Endometrial microvascular endothelial cells (primary cell): Measurements from ENCODE around the gene C2orf81. TPM values are rescaled to one million over a fixed set of nuclear protein-coding genes. Genes with fewer than 3 reads are reported as not detected.

Experiments
- in situ Hi-C: cut with HindIII; loops from 2 replicates; pipeline ENCODE4 v1.10.0; 2017; ENCODE audit warnings: low sequenced_read_pairs, low pct_unique_long_range_greater_than_20kb; ENCODE audit errors: inconsistent ontology term
- total RNA-seq: library from RNA; depleted of rRNA; stranded (reverse); fragments of >200 nt; gene quantifications from one replicate; pipeline ENCODE4 v1.2.3, GENCODE V29; 2015; ENCODE audit errors: inconsistent ontology term

C2orf81 gene
- total RNA-seq, 1 donor from 2014 or later = 0.46 TPM

GRCh38 chr2:74371421-74371820 lies 50.0 kb downstream of the C2orf81 start:
- in situ Hi-C loops = no loop called here

GRCh38 chr2:74369976-74370375 lies 51.4 kb downstream of the C2orf81 start:
- in situ Hi-C loops = no loop called here

- in situ Hi-C loops = no loop called here
These were observed 52.9 kb downstream of the C2orf81 start for GRCh38 chr2:74368499-74368898.

GRCh38 chr2:74367789-74368188 lies 53.6 kb downstream of the C2orf81 start:
- in situ Hi-C loops = no loop called here

DNA sequence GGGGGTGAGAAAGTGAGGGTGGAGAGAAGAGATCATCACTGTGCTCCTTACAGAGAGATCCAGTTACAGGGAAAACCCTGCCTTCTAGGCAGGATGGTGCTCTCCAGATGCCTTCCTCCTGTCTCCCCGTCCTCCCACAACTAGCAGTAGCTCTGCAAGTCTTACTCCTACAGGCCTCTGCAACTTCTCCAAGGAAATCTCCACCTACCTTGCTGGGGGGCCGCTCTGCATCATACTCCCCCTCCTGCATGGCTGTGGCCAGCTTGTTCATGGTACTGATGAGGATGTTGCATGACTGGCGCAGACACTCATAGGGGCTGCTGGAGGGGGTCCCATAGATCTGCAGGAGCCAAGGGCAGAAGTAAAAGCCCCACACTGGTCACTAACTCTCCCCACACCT lies 55.4 kb downstream of the C2orf81 start:
- in situ Hi-C loops = no loop called here

DNA sequence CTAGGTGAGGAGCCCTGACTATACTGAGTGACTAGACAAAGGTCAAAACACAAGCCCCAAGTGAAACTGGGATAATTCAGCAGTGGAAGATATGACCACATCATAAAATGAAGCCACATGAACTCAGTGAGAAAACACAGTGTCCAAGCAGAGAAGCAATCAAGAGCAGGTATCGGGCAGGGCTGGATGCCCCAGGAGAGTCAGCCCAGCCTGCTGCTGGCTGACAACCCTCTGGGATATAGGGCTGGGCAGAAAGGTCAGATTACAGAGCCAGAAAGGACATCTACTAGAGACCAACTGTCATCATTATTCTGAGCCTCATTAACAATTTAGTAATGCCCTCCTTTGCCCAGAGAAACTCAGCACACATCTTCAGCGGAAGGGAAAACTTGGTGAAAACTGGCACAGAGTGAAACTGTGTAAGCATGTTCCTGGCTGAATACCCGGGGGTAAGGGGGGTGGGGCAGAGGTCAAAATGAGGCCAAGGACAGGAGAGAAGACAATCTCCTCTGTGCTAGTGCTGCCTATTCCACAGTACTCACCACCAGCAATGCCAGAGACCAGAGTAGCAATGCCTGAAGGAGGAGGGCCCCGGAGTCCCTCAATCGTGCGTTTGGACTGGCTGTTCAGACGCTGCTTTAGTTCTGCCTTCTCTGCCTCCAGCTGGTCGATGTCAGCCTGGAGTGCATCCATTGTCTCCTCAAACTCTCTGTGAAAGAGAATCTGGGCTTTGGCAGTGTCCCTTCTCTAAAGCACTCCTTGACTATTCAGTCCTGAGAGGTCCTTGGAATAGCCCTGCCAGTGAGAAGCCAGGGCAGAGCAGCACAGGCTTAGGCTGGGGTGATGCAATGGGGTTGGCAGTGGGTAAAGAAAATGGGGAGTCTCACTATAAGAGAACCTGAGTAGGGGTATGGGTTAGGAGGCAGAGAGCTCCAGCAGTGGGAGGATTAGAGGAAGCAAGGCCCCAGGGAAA lies 56.6 kb downstream of the C2orf81 start:
- in situ Hi-C loops = no loop called here

Other genes starting within 250 kb of the C2orf81 start
- 117 TPM for gene MOB1A, start 242.7 kb downstream of the C2orf81 start, total RNA-seq
- gene MTHFD2, start 223.0 kb downstream of the C2orf81 start, total RNA-seq = 62.7 TPM
- 0.37 TPM for gene SLC4A5, start 78.2 kb downstream of the C2orf81 start, total RNA-seq
- gene DCTN1, start 41.3 kb downstream of the C2orf81 start, total RNA-seq = 121 TPM
- 28.4 TPM for gene WDR54, start 111 bp upstream of the C2orf81 start, total RNA-seq
- gene RTKN, start 20.3 kb upstream of the C2orf81 start, total RNA-seq = 1.0 TPM
- 13.2 TPM for gene INO80B, start 33.5 kb upstream of the C2orf81 start, total RNA-seq
- 40.0 TPM for gene WBP1, start 36.8 kb upstream of the C2orf81 start, total RNA-seq
- 92.7 TPM for gene MOGS, start 43.8 kb upstream of the C2orf81 start, total RNA-seq
- 29.5 TPM for gene MRPL53, start 51.1 kb upstream of the C2orf81 start, total RNA-seq
- 7.1 TPM for gene CCDC142, start 61.4 kb upstream of the C2orf81 start, total RNA-seq
- gene TTC31, start 61.5 kb upstream of the C2orf81 start, total RNA-seq = 33.7 TPM
- 2.5 TPM for gene LBX2, start 78.0 kb upstream of the C2orf81 start, total RNA-seq
- gene PCGF1, start 86.1 kb upstream of the C2orf81 start, total RNA-seq = 17.2 TPM
- not detected for gene TLX2, start 92.8 kb upstream of the C2orf81 start, total RNA-seq
- gene DQX1, start 104.6 kb upstream of the C2orf81 start, total RNA-seq = 0.19 TPM
- gene AUP1, start 108.1 kb upstream of the C2orf81 start, total RNA-seq = 135 TPM
- gene HTRA2, start 108.3 kb upstream of the C2orf81 start, total RNA-seq = 42.1 TPM
- 0.65 TPM for gene LOXL3, start 132.3 kb upstream of the C2orf81 start, total RNA-seq
- 9.1 TPM for gene DOK1, start 133.1 kb upstream of the C2orf81 start, total RNA-seq
- 0.09 TPM for gene M1AP, start 226.7 kb upstream of the C2orf81 start, total RNA-seq
- 13.2 TPM for gene SEMA4F, start 232.6 kb upstream of the C2orf81 start, total RNA-seq